AG04450 (cell line): Measurements from ENCODE around the gene SELENBP1. TPM values are rescaled to one million over a fixed set of nuclear protein-coding genes. Genes with fewer than 3 reads are reported as not detected.

ENCODE experiments used
- CTCF ChIA-PET: fragments of 300-600, 350-600 bp; formaldehyde crosslinking; extraction: SDS; loops from one replicate; lab custom pipeline; 2022; ENCODE audit warnings: antibody characterized with exemption, inconsistent platforms; lab: Charles Lee
- POLR2A ChIA-PET: fragments of 350-600 bp; formaldehyde crosslinking; extraction: SDS; loops from one replicate; lab custom pipeline; 2021; ENCODE audit warnings: antibody characterized with exemption, inconsistent platforms; lab: Yijun Ruan, JAX
- DNase-seq: peaks from one replicate; pipeline ENCODE4 v3.0.0-alpha.2; 2011; ENCODE audit warnings: low read depth, low spot score
- H3K27ac ChIP-seq: one replicate; pipeline ENCODE4 v1.5.1; 2012; ENCODE audit warnings: low read depth, low read length, control low read depth
- H3K27me3 ChIP-seq: one replicate; pipeline ENCODE4 v1.6.0; 2012; ENCODE audit warnings: low read length; ENCODE audit not compliant: control insufficient read depth, insufficient read depth
- H3K4me3 ChIP-seq: 2 replicates; pipeline ENCODE4 v1.5.1; 2011; ENCODE audit warnings: mild to moderate bottlenecking, low read depth, low read length, control low read depth
- H3K9me3 ChIP-seq: 2 replicates; pipeline ENCODE4 v1.5.1; 2012; ENCODE audit warnings: low read length; ENCODE audit not compliant: control insufficient read depth, insufficient read depth
- polyA plus RNA-seq: library from polyadenylated mRNA; depleted of rRNA; stranded (reverse); fragments of >200 nt; gene quantifications from 2 replicates; pipeline ENCODE4 v1.2.3, GENCODE V29; 2011
- TF ChIP-seq, protein P1 (sequence below): IDR thresholded peaks from 2 replicates; pipeline ENCODE4 v1.5.1; 2011; ENCODE audit warnings: low read depth, low read length, control low read depth, inconsistent platforms

Gene SELENBP1
- polyA plus RNA-seq, 1 experiment, result 85.0 TPM

DNA sequence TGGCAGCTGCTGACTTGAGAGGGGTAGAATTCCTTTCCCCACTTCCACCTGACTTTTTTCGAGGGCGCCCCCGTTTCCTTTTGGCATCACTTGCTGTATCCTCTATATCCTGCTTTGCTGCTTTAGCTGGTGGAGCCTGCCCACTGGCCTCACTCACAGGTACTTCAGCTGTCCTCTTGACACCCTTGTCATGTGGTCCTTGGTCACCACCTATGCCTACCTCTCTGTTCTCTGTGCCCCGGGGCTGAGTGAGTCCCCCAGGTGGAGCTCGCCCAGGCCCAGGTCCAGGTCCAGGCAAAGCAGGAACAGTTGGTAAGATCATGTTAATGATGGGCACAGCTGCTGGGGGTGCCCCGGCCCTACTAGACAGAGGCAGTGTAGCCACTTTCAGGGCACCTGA, 29.9 kb downstream of the SELENBP1 start:
- no peak overlapping the region for H3K4me3 ChIP-seq
- H3K27me3 ChIP-seq, result no peaks in the 10 kb centered on the region
- H3K9me3 ChIP-seq, result no peaks in the 10 kb centered on the region
- POLR2A ChIA-PET, result interaction anchor here (0.7 kb wide), 1 partner anchor 16 kb away, joined by 4 read pairs; the partner anchor contains the start of gene PI4KB
- CTCF ChIA-PET, result interaction anchor here (0.6 to 5.6 kb wide), 4 partner anchors 16 to 243 kb away, joined by 3 to 199 read pairs (median 42); partner anchors contain the start of gene PI4KB
- DNase-seq, result no peak
- H3K27ac ChIP-seq, result no peak overlapping the region
- TF ChIP-seq, protein P1, sequence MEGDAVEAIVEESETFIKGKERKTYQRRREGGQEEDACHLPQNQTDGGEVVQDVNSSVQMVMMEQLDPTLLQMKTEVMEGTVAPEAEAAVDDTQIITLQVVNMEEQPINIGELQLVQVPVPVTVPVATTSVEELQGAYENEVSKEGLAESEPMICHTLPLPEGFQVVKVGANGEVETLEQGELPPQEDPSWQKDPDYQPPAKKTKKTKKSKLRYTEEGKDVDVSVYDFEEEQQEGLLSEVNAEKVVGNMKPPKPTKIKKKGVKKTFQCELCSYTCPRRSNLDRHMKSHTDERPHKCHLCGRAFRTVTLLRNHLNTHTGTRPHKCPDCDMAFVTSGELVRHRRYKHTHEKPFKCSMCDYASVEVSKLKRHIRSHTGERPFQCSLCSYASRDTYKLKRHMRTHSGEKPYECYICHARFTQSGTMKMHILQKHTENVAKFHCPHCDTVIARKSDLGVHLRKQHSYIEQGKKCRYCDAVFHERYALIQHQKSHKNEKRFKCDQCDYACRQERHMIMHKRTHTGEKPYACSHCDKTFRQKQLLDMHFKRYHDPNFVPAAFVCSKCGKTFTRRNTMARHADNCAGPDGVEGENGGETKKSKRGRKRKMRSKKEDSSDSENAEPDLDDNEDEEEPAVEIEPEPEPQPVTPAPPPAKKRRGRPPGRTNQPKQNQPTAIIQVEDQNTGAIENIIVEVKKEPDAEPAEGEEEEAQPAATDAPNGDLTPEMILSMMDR, result no peak

DNA sequence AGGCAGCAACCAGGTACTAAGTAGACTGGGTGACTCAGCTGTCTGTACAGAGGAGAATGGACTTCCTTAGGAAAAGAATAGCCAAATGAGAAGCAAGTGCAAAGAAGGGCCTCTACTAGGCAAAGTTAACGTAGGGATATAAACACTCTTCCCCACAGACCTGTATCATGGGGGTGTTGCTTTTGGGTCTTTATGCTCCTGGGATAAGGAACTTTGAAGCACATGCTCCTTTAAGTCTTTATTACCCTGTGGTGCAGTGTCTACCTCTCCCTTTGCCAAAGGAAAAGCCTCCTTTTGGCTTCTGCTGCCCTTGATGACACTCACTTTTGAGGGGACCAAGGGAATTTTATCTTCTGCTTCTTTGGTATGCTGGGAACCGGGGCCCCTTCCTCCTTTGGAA, 30.5 kb downstream of the SELENBP1 start:
- ChIA-PET CTCF (interaction anchor here (1.7 to 5.6 kb wide), 4 partner anchors 16 to 57 kb away, joined by 11 to 427 read pairs (median 135); partner anchors contain the start of genes PI4KB and PSMB4), POLR2A (interaction anchor here (0.7 kb wide), 1 partner anchor 15 kb away, joined by 4 read pairs; the partner anchor contains the start of gene PI4KB)
- peak overlapping the region; percentile 11 for H3K27ac ChIP-seq
- no peaks in the 10 kb centered on the region for H3K9me3 ChIP-seq
- DNase-seq, result no peak
- TF ChIP-seq, protein P1, result no peak
- no peak overlapping the region for H3K4me3 ChIP-seq
- H3K27me3 ChIP-seq, result no peaks in the 10 kb centered on the region

DNA sequence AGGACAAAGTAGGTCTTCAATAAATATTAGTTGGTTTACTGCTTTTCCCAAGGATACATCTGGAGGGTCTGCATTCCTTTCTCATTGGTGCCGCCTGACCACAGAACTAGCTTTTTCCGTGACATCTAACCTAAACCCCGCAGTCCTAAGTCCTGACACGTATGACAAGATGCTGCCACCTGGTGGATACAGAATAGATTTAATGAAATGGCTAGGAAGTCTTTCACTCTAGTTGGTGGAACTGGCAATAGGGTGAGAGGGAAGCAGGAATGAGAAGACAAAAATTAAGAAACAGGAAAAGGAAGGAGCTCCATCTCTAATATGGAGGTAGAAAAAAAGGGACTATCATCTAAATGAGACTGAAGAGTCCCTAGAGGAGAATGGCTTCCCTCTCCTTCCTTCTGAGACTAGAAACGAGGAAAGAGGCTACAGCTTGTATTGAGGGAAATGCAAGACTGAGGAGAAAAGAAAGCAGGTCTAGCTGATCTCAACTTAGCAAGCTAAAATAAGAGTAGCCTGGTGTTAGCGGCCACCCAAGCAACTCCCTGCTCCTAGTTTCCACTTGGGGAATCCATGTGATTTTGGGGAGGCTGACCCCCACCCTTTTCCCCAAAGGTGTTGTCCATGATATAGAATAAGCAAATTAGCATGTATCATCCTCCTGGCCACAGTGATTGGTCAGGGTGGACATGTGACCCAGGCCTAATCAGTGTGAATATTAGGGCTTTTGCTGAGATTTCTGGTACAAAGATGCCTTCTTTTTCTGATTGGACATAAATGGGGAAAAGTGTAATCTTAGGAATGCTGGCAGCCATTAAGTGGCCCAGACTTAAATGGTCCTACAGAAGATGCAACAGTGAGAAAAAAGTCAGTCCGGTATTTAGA, 31.4 kb downstream of the SELENBP1 start:
- peak overlapping the region; percentile 68 for H3K27ac ChIP-seq
- POLR2A ChIA-PET, result interaction anchor here (0.6 to 1.8 kb wide), 6 partner anchors 13 to 59 kb away, joined by 3 to 21 read pairs (median 3); partner anchors contain the start of gene ZNF687
- no peak overlapping the region for H3K4me3 ChIP-seq

DNA sequence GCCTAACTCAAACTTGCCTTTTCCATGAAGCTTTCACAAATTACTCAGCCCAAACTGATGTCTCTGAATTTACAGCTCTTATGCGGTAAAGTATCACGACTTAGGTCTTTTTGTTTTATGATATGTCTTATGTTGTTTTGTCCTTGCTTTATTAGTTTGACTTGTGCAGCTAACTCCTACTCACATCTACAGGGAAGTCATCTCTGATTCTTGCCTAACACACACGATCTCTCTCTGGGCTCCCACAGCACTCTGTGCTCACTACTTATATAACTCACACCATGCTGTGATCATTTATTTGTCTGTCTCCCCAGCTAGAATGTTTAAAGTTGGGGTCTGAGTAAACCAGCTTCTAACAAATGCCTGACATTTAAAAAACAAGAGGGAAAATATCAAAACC, 35.9 kb downstream of the SELENBP1 start:
- TF ChIP-seq, protein P1, result no peak
- CTCF ChIA-PET, result interaction anchor here (0.6 to 1.0 kb wide), 2 partner anchors 9 to 29 kb away, joined by 3 to 4 read pairs; partner anchors contain the start of gene PI4KB
- POLR2A ChIA-PET, result interaction anchor here (1.1 to 1.2 kb wide), 2 partner anchors 10 to 25 kb away, joined by 3 read pairs; partner anchors contain the start of gene PI4KB
- no peaks in the 10 kb centered on the region for H3K9me3 ChIP-seq
- H3K27me3 ChIP-seq, result no peaks in the 10 kb centered on the region
- no peak overlapping the region for H3K27ac ChIP-seq
- H3K4me3 ChIP-seq, result no peak overlapping the region
- DNase-seq, result no peak

More for the DNA sequence above, 31.4 kb downstream of the SELENBP1 start:
- CTCF ChIA-PET, result interaction anchor here (0.5 to 5.6 kb wide), 46 partner anchors 9 to 851 kb away, joined by 3 to 427 read pairs (median 4); partner anchors contain the start of genes GABPB2, PI4KB, PIP5K1A and PSMB4
- Histone ChIP-seq H3K27me3 (no peaks in the 10 kb centered on the region), H3K9me3 (no peaks in the 10 kb centered on the region)
- peak; percentile 72 for DNase-seq
- TF ChIP-seq, protein P1, result peak; percentile 64
